ENCODE data around the gene SGO1. TPM values are rescaled to one million over a fixed set of nuclear protein-coding genes. Genes with fewer than 3 reads are reported as not detected.
A peak's percentile ranks its signal among the peaks of the same experiment; 100 is the strongest.

The SGO1 gene
- total RNA-seq, 1 experiment from 2014 or later = 31.7 TPM

DNA sequence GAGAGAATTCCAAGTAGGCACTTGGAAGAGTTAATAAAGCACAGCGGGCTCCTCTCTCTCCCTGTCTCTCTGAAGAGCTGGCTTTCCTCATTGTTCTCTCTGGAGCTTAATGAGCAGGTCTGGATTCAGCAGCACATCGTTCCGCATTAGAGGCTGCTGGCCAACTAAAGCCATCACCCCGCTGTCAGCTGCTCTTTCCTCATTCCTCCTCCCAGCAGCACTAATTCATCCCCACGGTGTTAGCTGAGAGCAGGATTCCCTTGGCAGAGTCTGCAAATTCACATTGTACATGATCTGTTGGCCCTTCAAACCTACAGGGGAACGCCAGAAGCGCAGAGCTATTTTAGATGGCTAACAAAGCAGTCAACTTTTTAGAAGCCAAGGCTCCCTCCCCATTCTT is 44.2 kb downstream of the SGO1 start:
- no peak overlapping the region for H3K4me3 ChIP-seq (ENCODE audit: low read depth, low read length, poor library complexity, severe bottlenecking)
- H3K27me3 ChIP-seq (replicated peaks; ENCODE audit: insufficient read depth, low read depth, low read length, poor library complexity) = no peaks in the 10 kb centered on the region
- intact Hi-C loops (cut with micrococcal nuclease; ENCODE audit: unreplicated experiment) = loop anchor here (5.0 kb wide), 1 partner anchor 260 kb away; no protein-coding TSS in a partner anchor
- TF ChIP-seq, protein P1, sequence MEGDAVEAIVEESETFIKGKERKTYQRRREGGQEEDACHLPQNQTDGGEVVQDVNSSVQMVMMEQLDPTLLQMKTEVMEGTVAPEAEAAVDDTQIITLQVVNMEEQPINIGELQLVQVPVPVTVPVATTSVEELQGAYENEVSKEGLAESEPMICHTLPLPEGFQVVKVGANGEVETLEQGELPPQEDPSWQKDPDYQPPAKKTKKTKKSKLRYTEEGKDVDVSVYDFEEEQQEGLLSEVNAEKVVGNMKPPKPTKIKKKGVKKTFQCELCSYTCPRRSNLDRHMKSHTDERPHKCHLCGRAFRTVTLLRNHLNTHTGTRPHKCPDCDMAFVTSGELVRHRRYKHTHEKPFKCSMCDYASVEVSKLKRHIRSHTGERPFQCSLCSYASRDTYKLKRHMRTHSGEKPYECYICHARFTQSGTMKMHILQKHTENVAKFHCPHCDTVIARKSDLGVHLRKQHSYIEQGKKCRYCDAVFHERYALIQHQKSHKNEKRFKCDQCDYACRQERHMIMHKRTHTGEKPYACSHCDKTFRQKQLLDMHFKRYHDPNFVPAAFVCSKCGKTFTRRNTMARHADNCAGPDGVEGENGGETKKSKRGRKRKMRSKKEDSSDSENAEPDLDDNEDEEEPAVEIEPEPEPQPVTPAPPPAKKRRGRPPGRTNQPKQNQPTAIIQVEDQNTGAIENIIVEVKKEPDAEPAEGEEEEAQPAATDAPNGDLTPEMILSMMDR (conservative IDR thresholded peaks at IDR 0.05; ENCODE audit: low read depth, low read length) = no peak
- TF ChIP-seq EZH2 (IDR thresholded peaks at IDR 0.05; ENCODE audit: borderline replicate concordance, low read depth, low read length, poor library complexity, severe bottlenecking) = no peak
- ChIA-PET CTCF (no interaction called here), POLR2A (ENCODE audit: low non-redundant PET) (no interaction called here)
- H3K36me3 ChIP-seq (ENCODE audit: insufficient read depth, low read length, poor library complexity, severe bottlenecking) = no peaks in the 10 kb centered on the region
- BruUV-seq (replicated peaks) = no TSS peak
- H3K27ac ChIP-seq (ENCODE audit: low read depth, low read length, poor library complexity, severe bottlenecking) = no peak overlapping the region
- no peaks in the 10 kb centered on the region for H3K4me1 ChIP-seq (ENCODE audit: insufficient read depth, low read length, poor library complexity, severe bottlenecking)
- DNase-seq (ENCODE audit: low spot score) = peak; percentile 29
- H3K9me3 ChIP-seq (ENCODE audit: low read depth, low read length, poor library complexity, severe bottlenecking) = no peaks in the 10 kb centered on the region

DNA sequence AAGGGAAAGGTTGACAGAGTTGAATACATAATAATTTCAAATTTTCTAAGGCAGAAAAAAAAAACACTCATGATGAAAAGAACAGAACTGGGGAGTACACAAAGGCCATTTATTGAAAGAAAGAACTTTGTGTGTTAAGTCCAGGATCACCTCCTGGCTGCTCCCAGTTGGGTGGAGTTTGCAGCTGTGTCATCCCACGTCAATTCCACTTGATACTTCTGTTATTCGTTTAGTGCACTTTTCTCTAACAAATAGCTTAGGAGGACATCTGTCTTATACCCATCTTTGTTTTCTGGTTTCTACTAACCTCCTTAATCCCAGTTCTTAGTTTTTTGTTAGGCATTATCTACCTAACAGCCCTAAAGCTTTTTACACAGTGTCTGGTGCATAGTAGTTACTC is 44.7 kb downstream of the SGO1 start:
- BruUV-seq (replicated peaks) = no TSS peak
- H3K27me3 ChIP-seq (replicated peaks; ENCODE audit: insufficient read depth, low read depth, low read length, poor library complexity) = no peaks in the 10 kb centered on the region
- H3K9me3 ChIP-seq (ENCODE audit: low read depth, low read length, poor library complexity, severe bottlenecking) = no peaks in the 10 kb centered on the region
- POLR2A ChIA-PET (ENCODE audit: low non-redundant PET) = no interaction called here
- CTCF ChIA-PET = no interaction called here
- H3K27ac ChIP-seq (ENCODE audit: low read depth, low read length, poor library complexity, severe bottlenecking) = no peak overlapping the region
- no peaks in the 10 kb centered on the region for H3K36me3 ChIP-seq (ENCODE audit: insufficient read depth, low read length, poor library complexity, severe bottlenecking)
- intact Hi-C loops (cut with micrococcal nuclease; ENCODE audit: unreplicated experiment) = loop anchor here (5.0 kb wide), 1 partner anchor 261 kb away; no protein-coding TSS in a partner anchor
- H3K4me3 ChIP-seq (ENCODE audit: low read depth, low read length, poor library complexity, severe bottlenecking) = no peak overlapping the region
- no peak for DNase-seq (ENCODE audit: low spot score)
- TF ChIP-seq, protein P1 (conservative IDR thresholded peaks at IDR 0.05; ENCODE audit: low read depth, low read length) = no peak
- TF ChIP-seq EZH2 (IDR thresholded peaks at IDR 0.05; ENCODE audit: borderline replicate concordance, low read depth, low read length, poor library complexity, severe bottlenecking) = no peak
- H3K4me1 ChIP-seq (ENCODE audit: insufficient read depth, low read length, poor library complexity, severe bottlenecking) = no peaks in the 10 kb centered on the region

DNA sequence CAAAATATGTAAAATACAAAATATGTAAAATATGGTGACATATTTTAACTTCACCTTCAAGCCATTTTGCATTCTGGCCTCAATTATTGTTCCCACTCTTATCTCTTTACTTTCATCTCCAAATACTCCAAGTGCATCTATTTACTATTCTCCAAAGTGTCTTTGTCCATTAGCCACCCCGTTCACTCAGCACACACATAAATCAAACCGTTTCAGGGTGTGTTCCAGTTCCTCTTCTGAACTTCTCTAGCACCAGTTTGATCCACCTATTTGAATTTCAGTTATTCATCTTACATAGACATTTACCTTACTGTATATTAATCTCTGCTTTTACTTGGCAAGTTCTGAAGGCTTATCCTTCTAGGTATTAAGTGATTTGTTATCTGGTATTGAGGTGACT is 45.1 kb downstream of the SGO1 start:
- no peaks in the 10 kb centered on the region for H3K4me1 ChIP-seq (ENCODE audit: insufficient read depth, low read length, poor library complexity, severe bottlenecking)
- DNase-seq (ENCODE audit: low spot score) = no peak
- no peak overlapping the region for H3K4me3 ChIP-seq (ENCODE audit: low read depth, low read length, poor library complexity, severe bottlenecking)
- H3K9me3 ChIP-seq (ENCODE audit: low read depth, low read length, poor library complexity, severe bottlenecking) = no peaks in the 10 kb centered on the region
- POLR2A ChIA-PET (ENCODE audit: low non-redundant PET) = no interaction called here
- TF ChIP-seq EZH2 (IDR thresholded peaks at IDR 0.05; ENCODE audit: borderline replicate concordance, low read depth, low read length, poor library complexity, severe bottlenecking) = no peak
- TF ChIP-seq, protein P1 (conservative IDR thresholded peaks at IDR 0.05; ENCODE audit: low read depth, low read length) = no peak
- H3K27ac ChIP-seq (ENCODE audit: low read depth, low read length, poor library complexity, severe bottlenecking) = no peak overlapping the region
- intact Hi-C loops (cut with micrococcal nuclease; ENCODE audit: unreplicated experiment) = loop anchor here (5.0 kb wide), 1 partner anchor 261 kb away; no protein-coding TSS in a partner anchor
- H3K27me3 ChIP-seq (replicated peaks; ENCODE audit: insufficient read depth, low read depth, low read length, poor library complexity) = no peaks in the 10 kb centered on the region
- BruUV-seq (replicated peaks) = no TSS peak
- CTCF ChIA-PET = no interaction called here
- H3K36me3 ChIP-seq (ENCODE audit: insufficient read depth, low read length, poor library complexity, severe bottlenecking) = no peaks in the 10 kb centered on the region

Measured in A673 (cell line).